ENCODE data around the gene ZNF44. TPM values are rescaled to one million over a fixed set of nuclear protein-coding genes. Genes with fewer than 3 reads are reported as not detected.

Gene ZNF44
- total and polyA plus RNA-seq, 2 of the 13 experiments (the other 11 are each of a cell fraction or from before 2014, with no cell fraction given), result 6.9 to 15.7 TPM

- TF ChIP-seq, protein P1, sequence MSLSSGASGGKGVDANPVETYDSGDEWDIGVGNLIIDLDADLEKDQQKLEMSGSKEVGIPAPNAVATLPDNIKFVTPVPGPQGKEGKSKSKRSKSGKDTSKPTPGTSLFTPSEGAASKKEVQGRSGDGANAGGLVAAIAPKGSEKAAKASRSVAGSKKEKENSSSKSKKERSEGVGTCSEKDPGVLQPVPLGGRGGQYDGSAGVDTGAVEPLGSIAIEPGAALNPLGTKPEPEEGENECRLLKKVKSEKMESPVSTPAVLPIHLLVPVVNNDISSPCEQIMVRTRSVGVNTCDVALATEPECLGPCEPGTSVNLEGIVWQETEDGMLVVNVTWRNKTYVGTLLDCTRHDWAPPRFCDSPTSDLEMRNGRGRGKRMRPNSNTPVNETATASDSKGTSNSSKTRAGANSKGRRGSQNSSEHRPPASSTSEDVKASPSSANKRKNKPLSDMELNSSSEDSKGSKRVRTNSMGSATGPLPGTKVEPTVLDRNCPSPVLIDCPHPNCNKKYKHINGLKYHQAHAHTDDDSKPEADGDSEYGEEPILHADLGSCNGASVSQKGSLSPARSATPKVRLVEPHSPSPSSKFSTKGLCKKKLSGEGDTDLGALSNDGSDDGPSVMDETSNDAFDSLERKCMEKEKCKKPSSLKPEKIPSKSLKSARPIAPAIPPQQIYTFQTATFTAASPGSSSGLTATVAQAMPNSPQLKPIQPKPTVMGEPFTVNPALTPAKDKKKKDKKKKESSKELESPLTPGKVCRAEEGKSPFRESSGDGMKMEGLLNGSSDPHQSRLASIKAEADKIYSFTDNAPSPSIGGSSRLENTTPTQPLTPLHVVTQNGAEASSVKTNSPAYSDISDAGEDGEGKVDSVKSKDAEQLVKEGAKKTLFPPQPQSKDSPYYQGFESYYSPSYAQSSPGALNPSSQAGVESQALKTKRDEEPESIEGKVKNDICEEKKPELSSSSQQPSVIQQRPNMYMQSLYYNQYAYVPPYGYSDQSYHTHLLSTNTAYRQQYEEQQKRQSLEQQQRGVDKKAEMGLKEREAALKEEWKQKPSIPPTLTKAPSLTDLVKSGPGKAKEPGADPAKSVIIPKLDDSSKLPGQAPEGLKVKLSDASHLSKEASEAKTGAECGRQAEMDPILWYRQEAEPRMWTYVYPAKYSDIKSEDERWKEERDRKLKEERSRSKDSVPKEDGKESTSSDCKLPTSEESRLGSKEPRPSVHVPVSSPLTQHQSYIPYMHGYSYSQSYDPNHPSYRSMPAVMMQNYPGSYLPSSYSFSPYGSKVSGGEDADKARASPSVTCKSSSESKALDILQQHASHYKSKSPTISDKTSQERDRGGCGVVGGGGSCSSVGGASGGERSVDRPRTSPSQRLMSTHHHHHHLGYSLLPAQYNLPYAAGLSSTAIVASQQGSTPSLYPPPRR (CRISPR knock-in tag; IDR thresholded peaks at IDR 0.05; ENCODE audit: borderline replicate concordance), result no peak
- TF ChIP-seq, protein P2, sequence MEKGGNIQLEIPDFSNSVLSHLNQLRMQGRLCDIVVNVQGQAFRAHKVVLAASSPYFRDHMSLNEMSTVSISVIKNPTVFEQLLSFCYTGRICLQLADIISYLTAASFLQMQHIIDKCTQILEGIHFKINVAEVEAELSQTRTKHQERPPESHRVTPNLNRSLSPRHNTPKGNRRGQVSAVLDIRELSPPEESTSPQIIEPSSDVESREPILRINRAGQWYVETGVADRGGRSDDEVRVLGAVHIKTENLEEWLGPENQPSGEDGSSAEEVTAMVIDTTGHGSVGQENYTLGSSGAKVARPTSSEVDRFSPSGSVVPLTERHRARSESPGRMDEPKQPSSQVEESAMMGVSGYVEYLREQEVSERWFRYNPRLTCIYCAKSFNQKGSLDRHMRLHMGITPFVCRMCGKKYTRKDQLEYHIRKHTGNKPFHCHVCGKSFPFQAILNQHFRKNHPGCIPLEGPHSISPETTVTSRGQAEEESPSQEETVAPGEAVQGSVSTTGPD (CRISPR knock-in tag; IDR thresholded peaks at IDR 0.05), result no peak
- TF ChIP-seq ZNF33B (CRISPR knock-in tag; IDR thresholded peaks at IDR 0.05) (no peak; the same call in 1 of the 2 replicates), KDM3A (CRISPR knock-in tag; IDR thresholded peaks at IDR 0.05; ENCODE audit: low read depth) (no peak), ATF7-NPFF (CRISPR knock-in tag; IDR thresholded peaks at IDR 0.05; ENCODE audit: low read depth) (peak; percentile 77), FOXP1 (IDR thresholded peaks at IDR 0.05) (no peak), FOXP1 (CRISPR knock-in tag; IDR thresholded peaks at IDR 0.05) (no peak), ZFP41 (CRISPR knock-in tag; IDR thresholded peaks at IDR 0.05; ENCODE audit: borderline replicate concordance) (no peak), ZNF839 (CRISPR knock-in tag; IDR thresholded peaks at IDR 0.05; ENCODE audit: borderline replicate concordance) (peak; percentile 73; the same call in 1 of the 2 replicates), PAWR (CRISPR knock-in tag; IDR thresholded peaks at IDR 0.05; ENCODE audit: borderline replicate concordance) (no peak), ZMYM4 (CRISPR knock-in tag; IDR thresholded peaks at IDR 0.05) (peak; percentile 80), MBD4 (IDR thresholded peaks at IDR 0.05; ENCODE audit: borderline replicate concordance, low read length) (no peak), ZNF282 (IDR thresholded peaks at IDR 0.05; ENCODE audit: partially characterized antibody) (no peak), ZNF121 (CRISPR knock-in tag; IDR thresholded peaks at IDR 0.05) (0 out of 2 replicates have a peak, but pooled peaks have one; percentile 33), TBX3 (IDR thresholded peaks at IDR 0.05; ENCODE audit: borderline replicate concordance) (peak; percentile 90), SMAD9 (CRISPR knock-in tag; IDR thresholded peaks at IDR 0.05) (no peak), SRF (IDR thresholded peaks at IDR 0.05; ENCODE audit: low read depth, low read length) (no peak), TRIM24 (CRISPR knock-in tag; IDR thresholded peaks at IDR 0.05) (no peak), GMEB2 (CRISPR knock-in tag; IDR thresholded peaks at IDR 0.05; ENCODE audit: low read depth) (no peak), KDM5B (CRISPR knock-in tag; IDR thresholded peaks at IDR 0.05; ENCODE audit: borderline replicate concordance) (peak; percentile 71; the same call in 1 of the 2 replicates)
- TF ChIP-seq, protein P3, sequence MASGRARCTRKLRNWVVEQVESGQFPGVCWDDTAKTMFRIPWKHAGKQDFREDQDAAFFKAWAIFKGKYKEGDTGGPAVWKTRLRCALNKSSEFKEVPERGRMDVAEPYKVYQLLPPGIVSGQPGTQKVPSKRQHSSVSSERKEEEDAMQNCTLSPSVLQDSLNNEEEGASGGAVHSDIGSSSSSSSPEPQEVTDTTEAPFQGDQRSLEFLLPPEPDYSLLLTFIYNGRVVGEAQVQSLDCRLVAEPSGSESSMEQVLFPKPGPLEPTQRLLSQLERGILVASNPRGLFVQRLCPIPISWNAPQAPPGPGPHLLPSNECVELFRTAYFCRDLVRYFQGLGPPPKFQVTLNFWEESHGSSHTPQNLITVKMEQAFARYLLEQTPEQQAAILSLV (CRISPR knock-in tag; IDR thresholded peaks at IDR 0.05; ENCODE audit: borderline replicate concordance), result peak; percentile 74; the same call in 1 of the 2 replicates
Observed at GRCh38 chr19:12333162-12334159, 38.8 kb upstream of the ZNF44 start, which contains the start of gene ZNF563 (continued).

All from HepG2 (cell line).